IPS DF 4.7 (cell line): ENCODE results near the gene PMEPA1.

Experiments
- DNase-seq: peaks from one replicate; pipeline ENCODE4 v3.0.0-alpha.2; 2013; ENCODE audit warnings: low spot score; ENCODE audit errors: extremely low read depth

Gene PMEPA1

DNA sequence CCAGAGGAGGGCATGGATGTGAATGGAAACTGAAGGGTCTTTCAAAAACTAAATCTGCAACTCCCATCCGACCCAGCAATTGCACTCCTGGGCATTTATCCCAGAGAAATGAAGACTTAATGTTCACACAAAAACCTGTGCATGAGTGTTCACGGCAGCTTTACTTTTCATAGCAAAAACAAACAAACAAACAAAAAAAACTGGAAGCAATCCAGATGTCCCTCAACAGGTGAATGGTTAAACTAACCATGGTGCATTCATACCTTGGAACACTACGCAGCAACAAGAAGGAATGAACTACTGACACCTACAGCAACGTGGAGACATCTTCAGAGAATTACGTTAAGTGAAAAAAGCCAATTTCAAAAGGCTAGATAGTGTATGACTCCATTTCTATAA is 32.2 kb downstream of the PMEPA1 start:
- no peak for DNase-seq

- no peak for DNase-seq
Observed at GRCh38 chr20:57676589-57677583, 32.9 kb downstream of the PMEPA1 start.

GRCh38 chr20:57675773-57676172 is 34.0 kb downstream of the PMEPA1 start:
- no peak for DNase-seq

DNA sequence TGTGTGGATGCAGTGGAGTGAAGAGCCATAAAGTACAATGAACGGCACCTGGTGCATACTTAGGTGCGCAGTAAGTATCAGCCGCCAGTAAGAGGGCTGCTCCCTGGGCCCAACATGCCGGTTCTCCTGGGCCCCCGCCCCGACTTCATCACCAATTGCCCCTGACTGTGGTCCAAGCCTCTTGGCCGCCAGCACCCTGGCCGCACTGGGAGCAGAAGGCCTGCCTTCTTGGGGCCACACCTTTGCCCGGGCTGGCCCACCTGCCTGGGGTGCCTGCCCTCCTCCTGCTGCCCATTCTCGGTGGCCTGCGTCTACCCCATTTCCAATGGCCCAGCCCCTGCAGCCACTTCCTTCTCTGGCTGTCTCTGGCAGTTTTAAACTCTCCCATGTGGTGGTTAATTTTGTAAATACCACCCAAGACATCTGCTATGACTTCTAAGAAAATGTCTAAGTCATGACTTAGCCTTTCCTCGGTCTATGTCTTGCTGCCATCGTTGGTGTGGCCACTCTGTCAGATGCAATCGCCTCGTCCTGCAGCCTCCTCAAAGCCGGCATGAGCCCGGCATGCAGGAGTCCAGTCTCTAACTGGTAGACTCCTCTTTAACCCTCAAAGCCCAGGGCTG is 36.8 kb downstream of the PMEPA1 start:
- no peak for DNase-seq

DNA sequence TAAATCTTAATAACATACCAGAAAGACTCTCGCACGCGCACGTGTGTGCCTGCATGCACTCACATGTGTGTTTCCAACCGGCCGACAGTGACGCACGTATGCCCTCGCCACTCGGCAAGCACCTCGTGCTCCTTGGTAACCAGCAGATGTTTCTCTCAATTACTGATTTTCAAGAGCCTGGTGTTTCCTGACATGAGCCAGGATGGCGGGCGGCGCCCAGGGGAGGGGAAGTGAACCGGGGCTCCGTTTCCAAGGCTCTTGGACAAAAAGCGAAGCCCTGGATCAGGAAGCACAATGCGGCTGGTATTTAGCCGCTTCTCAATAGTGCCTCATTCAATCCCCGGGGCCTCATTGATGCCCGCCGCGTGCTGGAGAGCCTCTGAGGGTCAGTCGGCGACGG is 37.7 kb downstream of the PMEPA1 start:
- DNase-seq: no peak

DNA sequence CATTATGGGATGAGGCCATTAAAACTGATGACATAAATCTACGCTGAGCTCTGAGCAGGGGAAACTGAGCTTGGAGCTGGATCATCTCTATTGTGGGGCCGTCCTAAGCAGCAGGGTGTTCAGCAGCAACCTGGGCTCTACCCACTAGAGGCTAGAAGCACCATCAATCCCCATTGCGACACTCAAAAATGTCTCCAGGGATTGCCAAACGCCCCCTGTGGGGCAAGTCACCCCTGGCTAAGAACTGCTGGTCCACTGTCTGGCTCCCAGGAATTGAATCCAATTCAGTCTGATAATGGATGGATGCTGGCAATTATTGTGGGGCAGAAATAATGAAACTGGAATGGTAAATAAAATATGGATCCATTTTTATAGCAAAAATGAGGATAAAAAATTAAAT is 38.2 kb downstream of the PMEPA1 start:
- no peak for DNase-seq

- no peak for DNase-seq
Observed at GRCh38 chr20:57671072-57671391, 38.8 kb downstream of the PMEPA1 start.

DNA sequence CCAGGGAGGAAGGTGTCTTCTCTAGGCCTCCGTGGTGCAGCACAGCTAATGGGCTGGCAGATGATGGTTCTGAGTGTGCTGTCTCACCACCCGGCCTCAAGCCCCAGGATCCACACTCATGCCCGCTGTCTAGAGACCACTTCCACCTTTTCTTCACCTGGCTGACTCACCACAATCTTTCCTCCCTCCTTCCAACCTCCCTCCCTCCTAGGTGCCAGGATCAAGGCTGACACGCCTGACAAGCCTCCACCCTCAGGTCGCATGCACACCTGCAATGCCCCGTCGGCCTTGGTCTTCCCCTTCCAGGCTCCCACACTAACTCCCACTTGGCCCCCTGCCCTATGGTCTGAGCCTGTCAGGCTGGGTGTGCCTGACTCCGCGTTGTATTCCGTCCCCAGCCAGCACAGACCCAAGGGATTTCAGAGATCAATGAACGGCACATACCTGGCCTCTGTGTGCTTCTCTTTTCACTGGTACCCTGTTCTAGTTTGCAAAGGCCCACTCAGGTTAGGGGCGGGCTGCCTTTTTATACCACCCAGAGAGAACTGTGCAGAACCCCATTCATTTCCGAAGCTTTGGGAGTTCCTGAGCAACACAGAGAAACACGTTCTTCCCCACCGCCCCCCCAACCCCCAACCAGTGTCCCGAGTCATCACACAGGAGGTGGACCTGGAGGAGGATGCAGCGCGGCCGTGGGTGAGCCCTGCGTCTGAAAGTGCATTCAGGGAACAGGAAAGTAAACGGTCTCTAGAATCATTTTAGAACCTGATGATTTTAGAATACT is 39.3 kb downstream of the PMEPA1 start:
- no peak for DNase-seq

GRCh38 chr20:57669632-57670031 is 40.2 kb downstream of the PMEPA1 start:
- no peak for DNase-seq

DNA sequence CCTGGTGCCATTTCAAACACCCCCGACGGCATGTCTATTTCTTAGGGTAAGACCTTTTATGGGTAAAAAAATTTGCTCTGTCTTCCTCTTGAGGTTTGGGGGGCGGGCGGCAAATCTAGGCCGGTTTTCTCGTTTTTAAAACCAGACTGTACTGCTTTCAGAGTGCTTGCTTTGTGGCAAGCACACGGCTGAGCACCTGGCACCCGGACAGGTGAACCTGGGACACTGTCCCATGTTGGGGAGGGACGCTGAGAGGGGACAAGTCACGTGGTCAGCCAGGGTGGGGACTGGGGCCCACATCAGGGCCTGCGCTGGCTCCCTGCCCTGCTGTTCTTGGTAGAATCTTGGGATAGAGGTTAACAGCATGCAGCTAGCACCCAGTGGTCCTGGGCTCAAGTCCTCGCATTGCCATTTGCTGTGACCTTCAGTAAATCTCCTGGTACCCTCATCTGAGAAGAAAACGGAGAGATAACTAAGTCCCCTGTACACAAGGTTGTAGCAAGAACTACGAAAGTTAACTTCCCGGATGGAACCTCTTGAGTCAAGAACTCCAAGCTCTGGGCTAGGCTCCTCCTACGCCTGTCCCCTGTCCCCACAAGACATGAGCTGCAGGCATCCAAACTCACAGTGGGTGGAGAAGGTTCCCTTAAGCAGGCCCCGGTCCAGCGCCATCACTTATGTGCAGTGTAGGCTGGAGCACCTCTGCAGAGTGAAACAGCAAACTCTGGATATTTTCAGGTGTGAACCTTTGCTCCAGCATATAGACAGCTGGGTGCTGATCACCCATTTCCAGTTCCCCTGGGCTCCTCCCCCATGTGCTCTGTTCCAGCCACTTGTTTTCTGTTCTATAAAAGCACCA is 41.7 kb downstream of the PMEPA1 start:
- DNase-seq: no peak

DNA sequence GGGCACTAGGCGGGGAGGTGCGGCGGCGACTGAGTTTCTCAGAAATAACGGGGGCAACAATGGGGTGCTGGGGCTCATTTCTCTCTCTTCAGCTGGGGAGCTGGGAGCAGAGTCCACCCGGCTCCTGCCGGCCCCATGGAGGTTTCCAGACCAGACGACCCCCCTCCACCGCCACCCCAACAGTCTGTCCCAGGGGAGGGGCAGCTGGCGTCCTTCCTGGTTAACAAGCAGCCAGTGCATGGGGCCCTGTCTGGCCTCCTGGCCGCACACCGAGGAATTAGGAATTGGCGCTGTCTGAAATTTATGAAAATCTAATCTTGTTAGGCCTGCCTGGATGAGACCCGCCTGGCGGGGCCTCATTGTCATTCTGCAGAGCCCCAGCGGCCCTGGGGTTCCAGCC is 42.4 kb downstream of the PMEPA1 start:
- DNase-seq: no peak

DNA sequence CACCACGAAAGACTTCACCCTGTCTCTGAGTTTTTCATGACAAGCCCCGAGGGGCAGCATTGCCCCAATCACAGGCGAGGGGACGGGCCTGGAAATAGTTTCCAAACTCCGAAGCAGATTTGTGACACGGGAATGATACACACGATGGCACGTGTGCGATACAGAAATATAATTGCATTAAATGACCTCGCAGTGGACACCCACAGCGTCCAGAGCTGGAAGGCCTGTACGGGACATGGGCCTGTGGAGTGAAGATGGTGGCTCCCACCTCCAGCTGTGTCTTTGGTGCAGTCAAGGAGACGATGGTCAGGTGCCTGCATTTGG is 43.0 kb downstream of the PMEPA1 start:
- DNase-seq: no peak

DNA sequence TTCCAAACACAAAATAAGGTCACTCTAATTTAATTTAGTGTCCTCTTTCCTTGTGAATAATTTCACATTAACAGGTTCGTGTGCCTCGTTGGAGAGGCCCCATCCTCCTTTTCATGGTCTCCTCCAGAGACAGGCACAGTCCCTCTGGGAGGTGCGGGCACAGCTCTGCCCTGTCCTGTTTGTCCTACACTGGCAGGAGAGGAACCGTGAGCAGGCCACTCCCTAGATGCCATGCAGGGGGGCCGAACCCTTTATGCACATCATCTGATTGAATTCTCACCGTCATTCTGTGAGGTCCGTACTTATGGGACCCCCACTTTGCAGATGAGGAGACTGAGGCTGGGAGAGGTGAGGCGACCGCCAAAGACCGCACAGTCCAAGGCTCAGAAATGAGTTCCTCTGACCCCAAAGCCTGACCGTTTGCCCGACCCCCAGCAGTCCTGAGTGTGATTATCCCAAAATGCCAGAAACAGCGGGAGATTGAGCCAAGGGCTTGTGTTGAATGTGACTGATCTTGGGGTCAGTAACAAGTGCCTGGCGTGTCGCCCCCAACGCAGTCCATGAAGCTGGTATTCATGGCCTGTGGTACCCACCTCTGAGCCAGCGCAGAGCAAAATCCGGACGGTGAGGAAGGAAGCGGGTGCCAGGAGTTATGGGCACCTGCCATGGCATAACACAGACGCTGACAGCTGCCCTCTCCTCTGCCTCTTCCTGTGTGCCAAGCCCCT is 43.5 kb downstream of the PMEPA1 start:
- DNase-seq: no peak

DNA sequence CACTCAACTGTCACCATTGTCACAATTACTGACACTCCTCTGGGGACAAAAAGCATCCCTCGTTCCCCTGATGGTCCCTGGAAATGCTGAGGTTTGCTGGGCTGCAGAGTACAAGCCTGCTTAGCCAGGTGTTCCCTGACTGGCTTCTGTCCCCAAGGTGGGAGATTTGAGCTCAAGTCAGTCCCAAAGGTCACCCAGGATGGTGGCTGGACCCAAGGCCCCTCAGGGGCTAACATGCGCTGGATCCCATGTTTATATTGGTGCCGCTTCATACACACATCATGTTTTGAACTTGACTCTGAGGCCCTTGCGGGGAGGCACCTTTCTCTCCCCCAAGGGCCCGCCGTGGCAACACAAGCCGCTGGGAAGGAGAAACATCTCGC is 44.2 kb downstream of the PMEPA1 start:
- no peak for DNase-seq

GRCh38 chr20:57664924-57665588 is 44.8 kb downstream of the PMEPA1 start:
- DNase-seq: no peak

DNA sequence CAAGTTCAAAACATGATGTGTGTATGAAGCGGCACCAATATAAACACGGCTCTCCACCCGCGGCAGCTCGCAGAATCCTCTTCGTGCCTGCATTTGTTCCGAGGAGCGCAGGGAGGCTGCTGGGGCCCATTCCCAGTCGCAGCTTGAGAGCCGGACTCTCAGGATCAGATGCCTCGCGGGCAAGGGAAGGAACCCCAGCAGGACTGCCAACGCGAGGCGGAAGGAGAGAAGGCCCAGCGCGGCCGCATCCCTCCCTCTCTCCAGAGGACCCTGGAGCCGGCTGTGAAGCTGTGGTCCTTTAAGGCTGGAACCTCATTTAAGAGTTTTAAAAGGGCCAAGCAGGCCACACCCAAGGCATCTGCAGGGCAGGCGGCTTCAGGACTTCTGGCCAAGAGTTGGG is 45.3 kb downstream of the PMEPA1 start:
- no peak for DNase-seq

DNA sequence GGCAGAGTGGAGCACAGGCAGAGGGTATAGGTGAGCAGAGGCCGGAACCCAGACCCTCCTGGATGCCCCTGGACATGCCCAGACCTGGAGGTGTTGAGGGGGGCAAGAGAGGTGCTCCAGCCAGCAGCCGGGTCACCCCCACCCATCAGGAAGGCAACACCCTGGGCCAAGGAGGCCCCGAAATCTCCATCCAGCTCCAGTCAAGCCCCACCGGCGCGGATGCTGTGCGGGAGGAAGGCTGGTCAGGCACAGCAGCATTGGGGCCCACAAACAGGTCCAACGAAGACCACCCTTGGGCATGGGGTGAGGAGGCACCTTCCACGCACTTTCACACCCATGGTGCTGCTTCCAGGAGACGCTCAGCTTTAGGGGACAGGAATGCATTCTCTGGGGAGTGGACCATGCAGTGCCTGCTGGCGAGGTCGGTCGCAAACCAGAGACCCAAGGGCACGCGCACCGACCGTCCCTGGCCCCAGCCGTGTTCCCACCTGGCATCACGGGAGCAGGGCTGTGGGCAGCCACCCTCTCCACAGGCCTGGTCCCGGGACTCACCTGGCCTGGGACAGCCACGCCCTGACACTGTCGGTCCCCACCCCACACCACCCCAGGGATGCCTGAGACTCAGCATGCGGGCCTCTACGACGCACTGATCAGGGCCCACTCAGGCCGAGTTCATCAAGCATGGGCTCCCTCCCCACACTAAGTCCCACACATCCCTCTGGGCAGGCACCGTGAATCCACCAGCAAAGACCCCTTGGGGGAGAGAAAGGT is 45.9 kb downstream of the PMEPA1 start:
- no peak for DNase-seq

DNA sequence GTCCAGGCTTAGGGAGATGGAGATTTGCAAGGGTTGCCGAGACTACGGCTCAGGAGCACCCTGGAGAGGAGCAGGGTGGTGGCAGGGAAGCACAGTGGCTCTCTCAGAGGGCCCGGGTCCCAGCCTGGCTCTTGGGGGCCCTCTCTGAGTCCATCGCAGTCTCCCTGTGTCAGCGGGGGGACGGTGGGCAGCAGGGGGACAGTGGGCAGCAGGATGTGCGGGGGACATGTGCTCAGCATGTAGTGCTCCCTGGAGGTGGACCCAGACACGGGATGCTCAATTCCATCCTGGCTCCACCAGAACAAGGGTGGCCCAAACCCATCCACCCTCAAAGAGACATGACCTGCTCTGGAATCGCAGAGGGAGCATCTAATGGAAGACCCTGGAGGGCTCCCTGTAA is 46.6 kb downstream of the PMEPA1 start:
- DNase-seq: no peak

GRCh38 chr20:57662456-57663240 is 47.2 kb downstream of the PMEPA1 start:
- no peak for DNase-seq
